VCaP (cell line): Measurements from ENCODE around the gene VASN.

Experiments
- H3K27ac ChIP-seq: fragments of 450-650 bp; 2 replicates; pipeline ENCODE4 v1.5.1; 2017
- TF ChIP-seq, protein P1 (sequence below): fragments of 450-650 bp; conservative IDR thresholded peaks from 2 replicates; pipeline ENCODE4 v1.5.1; 2017; ENCODE audit warnings: mild to moderate bottlenecking, moderate library complexity

VASN gene

DNA sequence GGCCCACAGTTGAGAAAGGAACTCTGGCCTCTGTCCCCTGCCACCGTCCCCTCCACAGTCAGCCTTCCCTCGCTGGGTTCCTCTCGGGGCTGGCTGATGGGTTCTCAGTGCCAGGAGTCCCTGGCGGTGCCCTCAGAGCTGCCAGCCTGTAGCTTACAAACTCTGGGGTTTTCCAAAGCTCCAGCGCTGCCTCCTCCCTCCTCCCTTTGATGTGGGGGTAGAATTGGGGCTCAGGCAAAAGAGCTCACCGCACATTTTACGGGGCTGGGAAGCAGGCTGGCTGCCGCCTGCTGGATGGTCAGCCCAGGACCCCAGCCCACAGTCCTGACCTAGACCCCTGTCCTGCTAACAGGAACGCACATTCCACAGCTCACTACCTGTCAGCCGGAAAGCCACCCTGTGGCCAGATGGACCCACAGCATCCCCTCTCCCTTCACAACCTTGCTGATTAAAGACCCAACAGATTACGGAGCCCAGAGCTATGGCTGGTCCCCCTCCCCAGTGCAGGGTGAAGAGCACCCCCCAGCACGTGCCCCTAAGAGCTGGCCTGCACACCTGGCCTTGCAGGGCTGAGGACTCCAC, 6.0 kb downstream of the VASN start:
- H3K27ac ChIP-seq, result no peak overlapping the region
- TF ChIP-seq, protein P1, sequence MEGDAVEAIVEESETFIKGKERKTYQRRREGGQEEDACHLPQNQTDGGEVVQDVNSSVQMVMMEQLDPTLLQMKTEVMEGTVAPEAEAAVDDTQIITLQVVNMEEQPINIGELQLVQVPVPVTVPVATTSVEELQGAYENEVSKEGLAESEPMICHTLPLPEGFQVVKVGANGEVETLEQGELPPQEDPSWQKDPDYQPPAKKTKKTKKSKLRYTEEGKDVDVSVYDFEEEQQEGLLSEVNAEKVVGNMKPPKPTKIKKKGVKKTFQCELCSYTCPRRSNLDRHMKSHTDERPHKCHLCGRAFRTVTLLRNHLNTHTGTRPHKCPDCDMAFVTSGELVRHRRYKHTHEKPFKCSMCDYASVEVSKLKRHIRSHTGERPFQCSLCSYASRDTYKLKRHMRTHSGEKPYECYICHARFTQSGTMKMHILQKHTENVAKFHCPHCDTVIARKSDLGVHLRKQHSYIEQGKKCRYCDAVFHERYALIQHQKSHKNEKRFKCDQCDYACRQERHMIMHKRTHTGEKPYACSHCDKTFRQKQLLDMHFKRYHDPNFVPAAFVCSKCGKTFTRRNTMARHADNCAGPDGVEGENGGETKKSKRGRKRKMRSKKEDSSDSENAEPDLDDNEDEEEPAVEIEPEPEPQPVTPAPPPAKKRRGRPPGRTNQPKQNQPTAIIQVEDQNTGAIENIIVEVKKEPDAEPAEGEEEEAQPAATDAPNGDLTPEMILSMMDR, result no peak

GRCh38 chr16:4378161-4378666, 6.6 kb downstream of the VASN start:
- TF ChIP-seq, protein P1, result no peak
- H3K27ac ChIP-seq, result no peak overlapping the region

DNA sequence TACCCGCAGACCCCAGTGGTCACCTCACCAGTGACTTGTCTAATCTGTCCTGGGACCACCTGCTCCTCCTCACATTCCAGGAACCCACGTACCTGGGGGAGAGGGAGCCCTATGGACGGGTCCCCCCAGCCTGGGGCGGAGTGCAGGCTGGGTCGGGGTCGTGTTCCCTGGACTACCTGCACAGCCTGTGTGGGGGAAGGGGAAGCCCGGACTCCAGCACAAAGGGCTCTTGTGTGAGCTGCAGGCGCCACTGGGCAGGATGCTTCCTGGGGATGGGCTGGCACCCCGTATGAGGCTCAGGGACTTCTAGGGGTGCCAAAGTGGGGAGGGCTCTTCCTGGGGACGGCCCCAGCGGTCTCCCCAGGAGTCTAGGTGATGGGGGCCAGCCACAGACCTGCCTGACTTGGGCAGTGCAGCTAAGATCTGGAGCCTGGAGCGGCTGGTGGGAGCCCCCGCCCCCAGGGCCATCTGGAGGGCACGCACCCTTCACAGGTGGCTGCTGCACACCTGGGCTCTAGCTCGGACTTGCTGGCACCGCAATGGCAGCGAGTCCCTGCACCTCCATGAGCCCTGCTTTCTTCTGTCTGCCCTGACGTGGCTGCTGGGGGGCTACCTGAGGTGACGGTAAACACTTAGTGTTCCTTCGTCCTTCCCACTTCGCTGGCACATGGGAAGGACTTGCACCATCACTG, 7.5 kb downstream of the VASN start:
- H3K27ac ChIP-seq, result no peak overlapping the region
- TF ChIP-seq, protein P1, result no peak

DNA sequence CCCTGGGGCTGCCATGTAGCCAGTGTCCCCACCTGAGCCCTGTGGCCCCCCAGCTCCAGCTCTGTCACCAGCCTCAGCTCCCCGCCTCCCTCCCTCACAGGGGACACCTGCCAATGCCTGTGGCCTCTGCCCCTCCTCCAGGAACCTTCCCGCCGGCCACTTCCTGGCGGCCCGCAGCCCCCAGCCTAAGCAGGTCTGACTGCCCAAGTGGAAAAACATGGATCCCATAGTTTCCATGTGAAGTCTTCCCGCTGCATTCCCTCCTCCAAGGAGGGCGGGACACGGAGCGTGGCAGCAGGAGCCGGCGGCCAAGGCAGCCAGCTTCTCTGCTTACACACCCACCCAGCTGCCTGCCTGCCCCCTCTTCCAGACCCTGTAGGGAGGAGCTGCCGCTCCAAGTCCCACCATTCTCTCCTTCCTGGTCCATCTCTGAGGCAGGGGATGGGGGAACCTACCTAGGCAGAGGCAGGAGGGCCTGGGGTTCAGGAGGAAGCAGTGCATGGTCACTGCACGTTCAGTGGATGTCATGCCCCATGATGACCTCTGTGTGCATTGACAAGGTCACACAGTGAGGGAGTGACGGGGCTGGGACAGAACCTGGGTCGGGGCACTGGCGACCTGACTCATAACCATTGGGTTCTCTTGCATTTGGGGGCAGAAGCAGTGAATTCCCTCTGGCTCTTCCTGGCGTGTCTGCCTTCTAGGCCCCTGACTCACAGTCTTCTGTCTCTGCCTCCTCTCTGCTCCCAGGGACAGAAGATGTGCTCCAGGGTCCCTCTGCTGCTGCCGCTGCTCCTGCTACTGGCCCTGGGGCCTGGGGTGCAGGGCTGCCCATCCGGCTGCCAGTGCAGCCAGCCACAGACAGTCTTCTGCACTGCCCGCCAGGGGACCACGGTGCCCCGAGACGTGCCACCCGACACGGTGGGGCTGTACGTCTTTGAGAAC, 8.7 kb downstream of the VASN start:
- H3K27ac ChIP-seq, result no peak overlapping the region
- TF ChIP-seq, protein P1, result no peak

DNA sequence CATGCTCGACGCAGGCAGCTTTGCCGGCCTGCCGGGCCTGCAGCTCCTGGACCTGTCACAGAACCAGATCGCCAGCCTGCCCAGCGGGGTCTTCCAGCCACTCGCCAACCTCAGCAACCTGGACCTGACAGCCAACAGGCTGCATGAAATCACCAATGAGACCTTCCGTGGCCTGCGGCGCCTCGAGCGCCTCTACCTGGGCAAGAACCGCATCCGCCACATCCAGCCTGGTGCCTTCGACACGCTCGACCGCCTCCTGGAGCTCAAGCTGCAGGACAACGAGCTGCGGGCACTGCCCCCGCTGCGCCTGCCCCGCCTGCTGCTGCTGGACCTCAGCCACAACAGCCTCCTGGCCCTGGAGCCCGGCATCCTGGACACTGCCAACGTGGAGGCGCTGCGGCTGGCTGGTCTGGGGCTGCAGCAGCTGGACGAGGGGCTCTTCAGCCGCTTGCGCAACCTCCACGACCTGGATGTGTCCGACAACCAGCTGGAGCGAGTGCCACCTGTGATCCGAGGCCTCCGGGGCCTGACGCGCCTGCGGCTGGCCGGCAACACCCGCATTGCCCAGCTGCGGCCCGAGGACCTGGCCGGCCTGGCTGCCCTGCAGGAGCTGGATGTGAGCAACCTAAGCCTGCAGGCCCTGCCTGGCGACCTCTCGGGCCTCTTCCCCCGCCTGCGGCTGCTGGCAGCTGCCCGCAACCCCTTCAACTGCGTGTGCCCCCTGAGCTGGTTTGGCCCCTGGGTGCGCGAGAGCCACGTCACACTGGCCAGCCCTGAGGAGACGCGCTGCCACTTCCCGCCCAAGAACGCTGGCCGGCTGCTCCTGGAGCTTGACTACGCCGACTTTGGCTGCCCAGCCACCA, 9.7 kb downstream of the VASN start:
- H3K27ac ChIP-seq, result no peak overlapping the region
- TF ChIP-seq, protein P1, result no peak

DNA sequence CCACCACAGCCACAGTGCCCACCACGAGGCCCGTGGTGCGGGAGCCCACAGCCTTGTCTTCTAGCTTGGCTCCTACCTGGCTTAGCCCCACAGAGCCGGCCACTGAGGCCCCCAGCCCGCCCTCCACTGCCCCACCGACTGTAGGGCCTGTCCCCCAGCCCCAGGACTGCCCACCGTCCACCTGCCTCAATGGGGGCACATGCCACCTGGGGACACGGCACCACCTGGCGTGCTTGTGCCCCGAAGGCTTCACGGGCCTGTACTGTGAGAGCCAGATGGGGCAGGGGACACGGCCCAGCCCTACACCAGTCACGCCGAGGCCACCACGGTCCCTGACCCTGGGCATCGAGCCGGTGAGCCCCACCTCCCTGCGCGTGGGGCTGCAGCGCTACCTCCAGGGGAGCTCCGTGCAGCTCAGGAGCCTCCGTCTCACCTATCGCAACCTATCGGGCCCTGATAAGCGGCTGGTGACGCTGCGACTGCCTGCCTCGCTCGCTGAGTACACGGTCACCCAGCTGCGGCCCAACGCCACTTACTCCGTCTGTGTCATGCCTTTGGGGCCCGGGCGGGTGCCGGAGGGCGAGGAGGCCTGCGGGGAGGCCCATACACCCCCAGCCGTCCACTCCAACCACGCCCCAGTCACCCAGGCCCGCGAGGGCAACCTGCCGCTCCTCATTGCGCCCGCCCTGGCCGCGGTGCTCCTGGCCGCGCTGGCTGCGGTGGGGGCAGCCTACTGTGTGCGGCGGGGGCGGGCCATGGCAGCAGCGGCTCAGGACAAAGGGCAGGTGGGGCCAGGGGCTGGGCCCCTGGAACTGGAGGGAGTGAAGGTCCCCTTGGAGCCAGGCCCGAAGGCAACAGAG, 10.5 kb downstream of the VASN start:
- TF ChIP-seq, protein P1, result no peak
- H3K27ac ChIP-seq, result no peak overlapping the region
